ENCODE results near the gene GNG12. TPM values are rescaled to one million over a fixed set of nuclear protein-coding genes. Genes with fewer than 3 reads are reported as not detected.

Gene GNG12
- total RNA-seq, 1 experiment from 2014 or later = 70.0 TPM

DNA sequence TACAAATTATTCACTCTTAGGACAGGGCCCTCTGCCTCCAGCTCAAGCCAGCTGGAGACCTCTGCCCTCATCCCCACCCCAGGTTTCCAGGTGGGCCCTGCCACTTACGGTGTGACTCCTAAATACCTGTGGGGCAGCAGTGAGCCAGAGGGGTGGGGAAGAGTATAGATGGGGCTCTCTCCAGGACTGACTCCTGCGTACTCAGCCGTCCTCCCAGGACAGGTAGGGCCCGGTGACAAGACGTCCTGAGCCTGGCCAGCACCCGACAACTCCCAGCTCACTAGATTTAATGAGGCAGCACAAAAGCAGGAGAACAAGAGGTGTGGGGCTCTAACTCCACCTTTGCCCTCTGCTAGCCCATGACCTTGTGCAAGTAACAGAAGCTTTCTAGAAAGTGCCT is 16.8 kb downstream of the GNG12 start:
- BruUV-seq (replicated peaks) = no TSS peak
- ChIA-PET CTCF (interaction anchor here (0.6 kb wide), 1 partner anchor 50 kb away, joined by 5 read pairs; no protein-coding TSS in a partner anchor), POLR2A (no interaction called here)
- intact Hi-C loops (cut with micrococcal nuclease; ENCODE audit: unreplicated experiment) = no loop called here
- Histone ChIP-seq H3K9me3 (ENCODE audit: control insufficient read depth, insufficient read depth, low read depth, low read length) (no peaks in the 10 kb centered on the region), H3K4me1 (ENCODE audit: control insufficient read depth, insufficient read depth, low read length) (peaks cover 30% of the 10 kb centered on the region), H3K27ac (ENCODE audit: low read length) (no peak overlapping the region), H3K27me3 (ENCODE audit: control insufficient read depth, insufficient read depth, low read length) (no peaks in the 10 kb centered on the region), H3K36me3 (ENCODE audit: control insufficient read depth, insufficient read depth, low read length) (no peaks in the 10 kb centered on the region), H3K4me3 (ENCODE audit: low read depth in 2 of 2, low read length in 2 of 2) (no peak overlapping the region)
- ATAC-seq (peak; percentile 19; the same call in 1 of the 2 replicates), DNase-seq (ENCODE audit: low read depth, low spot score) (no peak)
- in situ Hi-C loops (cut with HindIII; ENCODE audit: low pct_unique_long_range_greater_than_20kb, low sequenced_read_pairs) = no loop called here
- no peak for TF ChIP-seq SIN3A (IDR thresholded peaks at IDR 0.05; ENCODE audit: borderline replicate concordance, insufficient read depth, low read depth, low read length)
- no peak for TF ChIP-seq POLR2AphosphoS5 (IDR thresholded peaks at IDR 0.05; ENCODE audit: low read depth, low read length)
- TF ChIP-seq CTCF (IDR thresholded peaks at IDR 0.05) = no peak
- TF ChIP-seq, protein P1, sequence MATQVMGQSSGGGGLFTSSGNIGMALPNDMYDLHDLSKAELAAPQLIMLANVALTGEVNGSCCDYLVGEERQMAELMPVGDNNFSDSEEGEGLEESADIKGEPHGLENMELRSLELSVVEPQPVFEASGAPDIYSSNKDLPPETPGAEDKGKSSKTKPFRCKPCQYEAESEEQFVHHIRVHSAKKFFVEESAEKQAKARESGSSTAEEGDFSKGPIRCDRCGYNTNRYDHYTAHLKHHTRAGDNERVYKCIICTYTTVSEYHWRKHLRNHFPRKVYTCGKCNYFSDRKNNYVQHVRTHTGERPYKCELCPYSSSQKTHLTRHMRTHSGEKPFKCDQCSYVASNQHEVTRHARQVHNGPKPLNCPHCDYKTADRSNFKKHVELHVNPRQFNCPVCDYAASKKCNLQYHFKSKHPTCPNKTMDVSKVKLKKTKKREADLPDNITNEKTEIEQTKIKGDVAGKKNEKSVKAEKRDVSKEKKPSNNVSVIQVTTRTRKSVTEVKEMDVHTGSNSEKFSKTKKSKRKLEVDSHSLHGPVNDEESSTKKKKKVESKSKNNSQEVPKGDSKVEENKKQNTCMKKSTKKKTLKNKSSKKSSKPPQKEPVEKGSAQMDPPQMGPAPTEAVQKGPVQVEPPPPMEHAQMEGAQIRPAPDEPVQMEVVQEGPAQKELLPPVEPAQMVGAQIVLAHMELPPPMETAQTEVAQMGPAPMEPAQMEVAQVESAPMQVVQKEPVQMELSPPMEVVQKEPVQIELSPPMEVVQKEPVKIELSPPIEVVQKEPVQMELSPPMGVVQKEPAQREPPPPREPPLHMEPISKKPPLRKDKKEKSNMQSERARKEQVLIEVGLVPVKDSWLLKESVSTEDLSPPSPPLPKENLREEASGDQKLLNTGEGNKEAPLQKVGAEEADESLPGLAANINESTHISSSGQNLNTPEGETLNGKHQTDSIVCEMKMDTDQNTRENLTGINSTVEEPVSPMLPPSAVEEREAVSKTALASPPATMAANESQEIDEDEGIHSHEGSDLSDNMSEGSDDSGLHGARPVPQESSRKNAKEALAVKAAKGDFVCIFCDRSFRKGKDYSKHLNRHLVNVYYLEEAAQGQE (IDR thresholded peaks at IDR 0.05; ENCODE audit: insufficient read depth in 1 of 2, low read depth in 2 of 2, low read length in 1 of 2) = no peak
- no peak for TF ChIP-seq TCF7L2 (IDR thresholded peaks at IDR 0.05; ENCODE audit: low read depth, low read length)

DNA sequence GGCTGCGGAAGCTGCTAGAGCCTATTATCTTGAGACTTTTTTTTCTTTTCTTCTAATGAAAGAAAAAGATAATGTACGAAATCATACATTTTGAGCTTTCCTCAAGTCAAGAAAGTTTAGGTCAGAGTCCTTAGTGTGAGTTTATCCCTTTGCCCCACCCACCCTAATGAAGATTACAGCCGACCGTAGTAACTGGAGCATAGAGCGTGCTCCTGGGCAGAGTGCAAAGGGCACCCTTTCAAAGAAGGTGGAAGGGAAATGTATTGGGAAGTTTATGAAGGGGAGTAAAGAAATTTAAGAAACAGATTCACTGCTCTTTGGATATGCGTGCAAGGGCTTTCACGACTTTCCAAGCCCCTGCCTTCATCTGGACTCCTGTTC is 17.2 kb downstream of the GNG12 start:
- H3K27ac ChIP-seq (ENCODE audit: low read length) = no peak overlapping the region; the same call in 1 of the 2 replicates
- no TSS peak for BruUV-seq (replicated peaks)
- in situ Hi-C loops (cut with HindIII; ENCODE audit: low pct_unique_long_range_greater_than_20kb, low sequenced_read_pairs) (no loop called here), intact Hi-C loops (cut with micrococcal nuclease; ENCODE audit: unreplicated experiment) (no loop called here)
- POLR2A ChIA-PET = no interaction called here
- CTCF ChIA-PET = interaction anchor here (0.6 kb wide), 1 partner anchor 50 kb away, joined by 5 read pairs; no protein-coding TSS in a partner anchor
- no peak overlapping the region for H3K4me3 ChIP-seq (ENCODE audit: low read depth in 2 of 2, low read length in 2 of 2)
- no peaks in the 10 kb centered on the region for H3K36me3 ChIP-seq (ENCODE audit: control insufficient read depth, insufficient read depth, low read length)
- DNase-seq (ENCODE audit: low read depth, low spot score) = no peak
- H3K27me3 ChIP-seq (ENCODE audit: control insufficient read depth, insufficient read depth, low read length) = no peaks in the 10 kb centered on the region
- no peaks in the 10 kb centered on the region for H3K9me3 ChIP-seq (ENCODE audit: control insufficient read depth, insufficient read depth, low read depth, low read length)
- peaks cover 30% of the 10 kb centered on the region for H3K4me1 ChIP-seq (ENCODE audit: control insufficient read depth, insufficient read depth, low read length)
- ATAC-seq = peak; percentile 33; the same call in 1 of the 2 replicates
- TF ChIP-seq, protein P1 (IDR thresholded peaks at IDR 0.05; ENCODE audit: insufficient read depth in 1 of 2, low read depth in 2 of 2, low read length in 1 of 2) = no peak
- no peak for TF ChIP-seq TCF7L2 (IDR thresholded peaks at IDR 0.05; ENCODE audit: low read depth, low read length)

All from Panc1 (cell line).